Measurements from ENCODE around the gene ESRRA. TPM values are rescaled to one million over a fixed set of nuclear protein-coding genes. Genes with fewer than 3 reads are reported as not detected.

Gene ESRRA
- total RNA-seq, 1 experiment from 2014 or later = 58.2 TPM

DNA sequence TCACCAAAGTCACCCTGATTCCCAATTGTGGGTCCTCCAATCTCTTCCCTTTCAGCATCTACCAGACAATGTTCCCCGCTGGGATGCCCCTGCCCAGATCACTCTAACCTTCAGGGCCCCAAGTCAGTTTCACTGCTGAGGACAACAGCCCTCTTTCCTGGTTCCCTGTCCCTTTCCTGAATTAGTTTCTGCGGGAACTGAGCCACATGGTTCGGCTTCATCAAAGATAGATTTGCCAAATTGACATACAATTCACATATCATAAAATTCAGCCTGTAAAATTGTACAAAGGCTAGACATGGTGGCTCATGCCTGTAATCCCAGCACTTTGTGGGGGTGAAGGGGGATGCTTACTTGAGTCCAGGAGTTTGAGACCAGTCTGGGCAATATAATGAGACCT lies 22.7 kb downstream of the ESRRA start:
- no peak for DNase-seq (ENCODE audit: low read depth)

GRCh38 chr11:64330888-64331287 lies 25.6 kb downstream of the ESRRA start:
- no peak for DNase-seq (ENCODE audit: low read depth)

DNA sequence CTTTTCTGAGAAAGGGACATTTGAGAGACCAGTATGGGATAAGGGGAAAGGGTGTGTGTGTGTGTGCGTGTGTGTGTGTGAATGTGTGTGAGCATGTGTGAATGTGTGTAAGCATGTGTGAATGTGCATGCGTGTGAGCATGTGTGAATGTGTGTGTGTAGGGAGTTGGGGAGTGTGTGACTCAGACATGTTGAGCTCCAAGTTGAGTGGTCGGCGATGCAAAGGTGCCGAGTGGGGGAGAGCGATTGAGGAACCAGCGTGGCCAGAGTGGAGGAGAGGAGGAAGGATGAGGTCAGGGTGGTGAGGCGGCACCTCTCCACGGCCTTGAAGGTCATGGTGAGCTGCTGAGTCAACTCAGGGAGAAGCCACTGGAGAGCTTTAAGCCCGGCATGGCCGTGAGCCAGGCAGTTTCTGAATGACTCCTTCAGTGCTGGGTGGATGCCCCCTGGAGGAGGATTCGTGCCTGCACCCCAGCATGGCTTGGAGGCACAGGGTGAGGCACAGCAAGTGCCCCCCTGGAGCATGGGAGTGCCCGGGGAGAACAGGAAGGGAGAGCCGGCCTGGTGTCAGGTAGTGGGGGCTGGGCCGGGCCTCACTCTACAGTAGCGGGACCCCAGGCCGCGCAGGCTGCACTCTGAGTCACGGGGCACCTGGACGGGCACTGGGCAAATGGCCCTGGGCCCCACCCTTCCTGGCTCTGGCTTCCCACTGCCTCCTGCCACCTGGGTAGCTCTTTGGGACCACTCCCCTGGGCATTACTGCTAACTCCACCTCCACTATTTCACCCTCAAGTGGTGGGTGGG lies 26.4 kb downstream of the ESRRA start:
- DNase-seq (ENCODE audit: low read depth) = peak; percentile 91

- DNase-seq (ENCODE audit: low read depth) = no peak
Measured at GRCh38 chr11:64333556-64333955, 28.2 kb downstream of the ESRRA start.

DNA sequence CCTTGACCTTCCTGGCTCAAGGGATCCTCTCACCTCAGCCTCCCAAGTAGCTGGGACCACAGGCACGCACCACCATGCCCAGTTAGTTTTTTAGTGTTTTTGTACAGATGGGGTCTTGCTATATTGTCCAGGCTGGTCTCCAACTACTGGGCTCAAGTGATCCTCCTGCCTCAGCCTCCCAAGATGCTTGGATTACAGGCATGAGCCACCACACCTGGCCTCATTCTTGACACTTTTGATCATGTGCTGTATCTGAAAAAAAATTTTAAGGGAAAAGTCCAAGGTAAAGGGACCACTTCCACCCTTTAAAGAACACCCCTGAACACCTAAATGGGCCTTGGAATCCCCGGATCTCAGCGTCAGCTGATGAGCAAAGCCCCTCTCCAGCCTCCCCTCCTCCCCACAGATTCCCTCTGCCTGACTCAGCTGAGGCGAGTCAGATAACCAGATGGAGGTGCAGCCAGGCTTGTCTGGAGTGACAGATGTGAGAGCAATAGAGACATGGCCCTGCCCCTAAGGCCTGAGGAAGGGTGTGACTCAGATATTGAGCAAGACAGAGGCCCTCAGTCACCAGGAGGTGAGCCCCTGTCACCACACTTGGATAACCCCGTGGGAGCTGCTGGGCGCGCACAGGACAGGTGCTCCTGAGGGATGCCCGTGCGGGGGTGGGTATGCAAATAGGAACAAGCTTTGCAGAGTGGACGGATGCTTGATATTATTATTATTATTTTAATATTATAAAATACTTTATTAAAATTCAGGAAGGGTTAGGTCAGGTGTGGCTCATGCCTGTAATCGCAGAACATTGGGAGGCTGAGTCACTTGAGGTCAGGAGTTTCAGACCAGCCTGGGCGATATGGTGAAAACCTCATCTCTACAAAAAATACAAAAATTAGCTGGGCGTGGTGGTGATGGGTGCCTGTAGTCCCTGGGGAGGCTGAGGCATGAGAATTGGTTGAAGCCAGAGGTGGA lies 29.7 kb downstream of the ESRRA start:
- peak; percentile 96 for DNase-seq (ENCODE audit: low read depth)

DNA sequence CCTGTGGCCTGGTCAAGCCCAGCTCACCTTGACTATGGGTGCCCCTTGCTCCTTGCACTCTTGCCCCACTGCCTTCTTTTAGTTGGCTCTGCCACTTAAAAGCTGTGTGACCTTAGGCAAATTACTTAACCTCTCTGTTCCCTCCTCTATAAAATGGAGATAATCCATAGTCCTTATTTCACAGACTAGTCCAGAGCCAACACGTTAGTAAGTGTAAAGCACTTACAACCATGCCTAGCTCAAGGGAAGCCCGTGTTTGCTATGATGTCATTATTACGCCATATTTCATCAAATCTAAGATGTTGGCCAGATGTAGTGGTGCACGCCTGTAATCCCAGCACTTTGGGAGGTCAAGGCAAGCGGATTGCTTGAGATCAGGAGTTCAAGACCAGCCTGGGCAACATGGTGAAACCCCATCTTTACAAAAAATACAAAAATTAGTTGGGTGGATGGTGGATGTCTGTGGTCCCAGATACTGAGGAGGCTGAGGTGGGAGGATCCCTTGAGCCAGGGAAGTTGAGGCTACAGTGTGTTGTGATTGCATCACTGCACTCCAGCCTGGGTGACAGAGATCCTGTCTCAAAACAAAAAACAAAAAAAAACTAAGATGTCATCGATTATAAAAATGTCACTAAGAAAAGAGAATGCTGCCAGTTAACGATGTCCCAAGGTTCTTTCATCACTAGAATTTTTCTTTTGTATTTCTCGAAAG lies 32.4 kb downstream of the ESRRA start:
- DNase-seq (ENCODE audit: low read depth) = no peak

DNA sequence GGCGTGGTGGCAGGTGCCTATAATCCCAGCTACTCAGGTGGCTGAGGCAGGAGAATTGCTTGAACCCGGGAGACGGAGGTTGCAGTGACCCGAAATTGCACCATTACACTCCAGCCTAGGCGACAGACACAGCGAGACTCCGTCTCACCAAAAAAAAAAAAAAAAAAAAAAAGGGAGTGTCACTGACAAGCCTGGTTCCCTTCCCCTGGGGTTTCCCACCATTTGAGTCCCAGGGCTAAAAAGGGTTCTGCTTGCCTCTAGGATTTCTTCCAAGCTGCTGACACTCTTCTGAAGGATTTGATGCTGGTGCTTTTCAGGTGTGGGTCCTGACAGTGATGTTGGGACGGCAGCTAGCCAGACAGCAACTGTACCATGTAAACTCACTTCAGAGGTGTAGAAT lies 33.4 kb downstream of the ESRRA start:
- no peak for DNase-seq (ENCODE audit: low read depth)

DNA sequence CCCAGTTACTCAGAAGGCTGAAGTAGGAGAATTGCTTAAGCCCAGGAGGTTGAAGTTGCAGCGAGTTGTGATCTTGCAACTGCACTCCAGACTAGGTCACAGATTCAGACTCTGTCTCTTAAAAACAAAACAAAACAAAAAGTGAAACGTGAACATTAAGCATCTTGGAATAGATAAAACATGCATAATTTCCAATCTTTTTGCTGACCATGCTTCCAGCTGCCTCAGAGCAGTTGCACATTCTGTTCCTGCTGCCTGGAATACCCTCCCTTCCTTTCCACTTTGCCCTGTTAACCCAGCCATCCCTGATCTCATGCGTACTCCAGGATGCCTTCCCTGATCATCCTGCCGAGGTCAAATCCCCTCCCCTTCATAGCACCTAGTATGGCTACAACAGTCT lies 34.0 kb downstream of the ESRRA start:
- DNase-seq (ENCODE audit: low read depth) = no peak

- no peak for DNase-seq (ENCODE audit: low read depth)
Measured at GRCh38 chr11:64339754-64340408, 34.6 kb downstream of the ESRRA start, which contains the start of gene CCDC88B. CCDC88B (plus strand) TSS chr11:64340204; CDS start chr11:64340267, 63 bp downstream.

DNA sequence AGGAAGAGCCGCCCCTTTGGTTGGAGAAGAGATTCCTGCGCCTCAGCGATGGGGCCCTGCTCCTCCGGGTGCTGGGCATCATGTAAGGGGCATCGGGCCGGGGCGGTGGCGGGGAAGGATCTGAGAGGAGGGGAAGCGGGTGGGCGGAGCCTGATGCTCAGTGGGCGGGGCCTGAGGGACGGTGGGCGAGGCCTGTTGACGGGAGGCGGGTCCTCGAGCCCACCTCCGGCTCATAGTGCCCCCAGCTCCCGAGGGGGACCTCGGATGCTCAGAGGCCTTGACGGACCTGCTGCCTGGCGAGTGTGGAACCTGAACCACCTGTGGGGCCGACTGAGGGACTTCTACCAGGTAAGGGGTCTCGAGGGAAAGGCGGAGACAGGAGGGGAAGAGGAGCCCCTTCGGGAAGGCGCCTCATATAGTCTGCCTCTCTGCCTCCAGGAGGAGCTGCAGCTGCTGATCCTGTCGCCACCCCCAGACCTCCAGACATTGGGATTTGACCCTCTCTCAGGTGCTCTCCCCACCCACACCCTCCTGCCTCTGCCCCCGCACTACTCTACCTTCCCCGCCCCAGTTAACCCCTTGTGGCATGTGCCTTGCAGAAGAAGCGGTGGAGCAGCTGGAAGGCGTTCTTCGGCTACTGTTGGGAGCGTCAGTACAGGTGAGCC lies 35.5 kb downstream of the ESRRA start:
- no peak for DNase-seq (ENCODE audit: low read depth)

DNA sequence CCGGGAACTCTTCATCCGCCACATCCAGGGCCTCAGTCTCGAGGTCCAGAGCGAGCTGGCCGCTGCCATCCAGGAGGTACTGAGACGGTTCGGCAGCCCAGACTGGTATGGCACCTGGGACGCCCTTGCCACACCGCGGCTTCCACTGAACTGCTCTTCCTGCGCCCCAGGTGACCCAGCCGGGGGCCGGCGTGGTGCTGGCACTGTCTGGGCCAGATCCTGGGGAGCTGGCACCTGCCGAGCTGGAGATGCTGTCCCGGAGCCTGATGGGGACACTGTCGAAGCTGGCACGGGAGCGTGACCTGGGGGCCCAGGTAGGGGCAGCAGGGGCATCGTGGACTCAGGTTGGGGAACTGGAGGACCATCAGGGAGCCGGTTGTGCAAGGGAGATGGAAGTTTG lies 36.1 kb downstream of the ESRRA start:
- no peak for DNase-seq (ENCODE audit: low read depth)

GRCh38 chr11:64341851-64342791 lies 36.8 kb downstream of the ESRRA start:
- peak; percentile 72 for DNase-seq (ENCODE audit: low read depth)

GRCh38 chr11:64342869-64343745 lies 37.8 kb downstream of the ESRRA start:
- no peak for DNase-seq (ENCODE audit: low read depth)

- DNase-seq (ENCODE audit: low read depth) = no peak
Measured at GRCh38 chr11:64343767-64344559, 38.6 kb downstream of the ESRRA start.

- DNase-seq (ENCODE audit: low read depth) = no peak
Measured at GRCh38 chr11:64344787-64345186, 39.5 kb downstream of the ESRRA start.

- no peak for DNase-seq (ENCODE audit: low read depth)
Measured at GRCh38 chr11:64347193-64347867, 42.0 kb downstream of the ESRRA start.

- peak; percentile 48 for DNase-seq (ENCODE audit: low read depth)
Measured at GRCh38 chr11:64348383-64349024, 43.2 kb downstream of the ESRRA start.
